ENCODE results near the gene GADL1.

GRCh38 chr3:30761374-30761773 is 133.1 kb downstream of the GADL1 start:
- TF ChIP-seq, protein P1, sequence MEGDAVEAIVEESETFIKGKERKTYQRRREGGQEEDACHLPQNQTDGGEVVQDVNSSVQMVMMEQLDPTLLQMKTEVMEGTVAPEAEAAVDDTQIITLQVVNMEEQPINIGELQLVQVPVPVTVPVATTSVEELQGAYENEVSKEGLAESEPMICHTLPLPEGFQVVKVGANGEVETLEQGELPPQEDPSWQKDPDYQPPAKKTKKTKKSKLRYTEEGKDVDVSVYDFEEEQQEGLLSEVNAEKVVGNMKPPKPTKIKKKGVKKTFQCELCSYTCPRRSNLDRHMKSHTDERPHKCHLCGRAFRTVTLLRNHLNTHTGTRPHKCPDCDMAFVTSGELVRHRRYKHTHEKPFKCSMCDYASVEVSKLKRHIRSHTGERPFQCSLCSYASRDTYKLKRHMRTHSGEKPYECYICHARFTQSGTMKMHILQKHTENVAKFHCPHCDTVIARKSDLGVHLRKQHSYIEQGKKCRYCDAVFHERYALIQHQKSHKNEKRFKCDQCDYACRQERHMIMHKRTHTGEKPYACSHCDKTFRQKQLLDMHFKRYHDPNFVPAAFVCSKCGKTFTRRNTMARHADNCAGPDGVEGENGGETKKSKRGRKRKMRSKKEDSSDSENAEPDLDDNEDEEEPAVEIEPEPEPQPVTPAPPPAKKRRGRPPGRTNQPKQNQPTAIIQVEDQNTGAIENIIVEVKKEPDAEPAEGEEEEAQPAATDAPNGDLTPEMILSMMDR (IDR thresholded peaks at IDR 0.05; ENCODE audit: low read depth, low read length, poor library complexity, severe bottlenecking), result no peak
- TF ChIP-seq EZH2phosphoT487 (IDR thresholded peaks at IDR 0.05; ENCODE audit: borderline replicate concordance, low read length), result no peak

Measured in DOHH2 (cell line).